Panc1 (cell line): ENCODE data around the gene MYO18B. TPM values are rescaled to one million over a fixed set of nuclear protein-coding genes. Genes with fewer than 3 reads are reported as not detected.
"Not testable (repeated sequence)": the region's sequence is repeated elsewhere in the genome, so short reads cannot be mapped to it uniquely, and the experiment has no call there.

ENCODE experiments used
- ATAC-seq: fragments of 200-7000 bp; cut with Tn5 transposase; 2 replicates; pipeline ENCODE4 v1.9.1; 2020; ENCODE audit warnings: mild to moderate bottlenecking, moderate library complexity
- BruUV-seq: library from RNA; stranded (reverse); fragments of 400-500 nt; replicated peaks from 2 replicates; lab custom pipeline; 2021; lab: Mats Ljungman, UMichigan
- CTCF ChIA-PET: fragments of 300-600 bp; sonication (Branson Sonifier 250); formaldehyde crosslinking; loops from one replicate; lab custom pipeline; 2022; ENCODE audit warnings: antibody characterized with exemption; lab: Charles Lee
- POLR2A ChIA-PET: fragments of 300-600 bp; sonication (Branson Sonifier 250); formaldehyde crosslinking; loops from one replicate; lab custom pipeline; 2022; ENCODE audit warnings: antibody characterized with exemption; lab: Charles Lee
- DNase-seq: peaks from one replicate; pipeline ENCODE4 v3.0.0-alpha.2; 2010; ENCODE audit warnings: low read depth, low spot score
- H3K27ac ChIP-seq: 2 replicates; pipeline ENCODE4 v1.5.1; 2011; ENCODE audit warnings: mild to moderate bottlenecking, low read length, inconsistent platforms
- H3K27me3 ChIP-seq: fragments of 200-500 bp; sonication (Bioruptor generic); 2 replicates; pipeline ENCODE4 v1.6.0; 2014; ENCODE audit warnings: low read length, inconsistent platforms; ENCODE audit not compliant: control insufficient read depth, insufficient read depth
- H3K36me3 ChIP-seq: fragments of 200-500 bp; sonication (Bioruptor generic); 2 replicates; pipeline ENCODE4 v1.5.1; 2014; ENCODE audit warnings: inconsistent platforms, mild to moderate bottlenecking, low read length, moderate library complexity; ENCODE audit not compliant: control insufficient read depth, insufficient read depth
- H3K4me1 ChIP-seq: 2 replicates; pipeline ENCODE4 v1.5.1; 2011; ENCODE audit warnings: inconsistent platforms, mild to moderate bottlenecking, low read length, moderate library complexity; ENCODE audit not compliant: control insufficient read depth, insufficient read depth
- H3K4me3 ChIP-seq, 2 experiments: 2 replicates each; pipeline ENCODE4 v1.5.1; 2011 to 2012; ENCODE audit warnings: low read depth in 2 of 2, low read length in 2 of 2, mild to moderate bottlenecking in 2 of 2, inconsistent platforms in 1 of 2, moderate library complexity in 1 of 2
- H3K9me3 ChIP-seq: fragments of 200-500 bp; sonication (Bioruptor generic); 2 replicates; pipeline ENCODE4 v1.5.1; 2014; ENCODE audit warnings: low read depth, mild to moderate bottlenecking, inconsistent platforms, low read length, moderate library complexity; ENCODE audit not compliant: control insufficient read depth, insufficient read depth
- CTCF ChIP-seq: fragments of 450-650 bp; IDR thresholded peaks from 2 replicates; pipeline ENCODE4 v1.5.1; 2017; ENCODE audit warnings: mild to moderate bottlenecking
- POLR2AphosphoS5 ChIP-seq: IDR thresholded peaks from 2 replicates; pipeline ENCODE4 v1.6.1; 2012; ENCODE audit warnings: mild to moderate bottlenecking, low read depth, low read length, moderate library complexity
- REST ChIP-seq, 2 experiments: IDR thresholded peaks; 2 replicates each; pipeline ENCODE4 v1.6.1; 2011 to 2012; ENCODE audit warnings: low read depth in 2 of 2, control low read depth in 1 of 2, low read length in 1 of 2, mild to moderate bottlenecking in 1 of 2, moderate library complexity in 1 of 2; ENCODE audit not compliant: insufficient read depth in 1 of 2
- SIN3A ChIP-seq: IDR thresholded peaks from 2 replicates; pipeline ENCODE4 v1.6.1; 2012; ENCODE audit warnings: low read depth, mild to moderate bottlenecking, low read length, moderate library complexity, borderline replicate concordance; ENCODE audit not compliant: insufficient read depth
- TCF7L2 ChIP-seq: IDR thresholded peaks from 2 replicates; pipeline ENCODE4 v1.6.1; 2011; ENCODE audit warnings: mild to moderate bottlenecking, low read depth, low read length, inconsistent platforms
- in situ Hi-C: cut with HindIII; loops from 2 replicates; pipeline ENCODE4 v1.10.0; 2016; ENCODE audit warnings: low sequenced_read_pairs, low pct_unique_long_range_greater_than_20kb
- intact Hi-C: fragments of 100-400 bp; cut with micrococcal nuclease; formaldehyde crosslinking; loops from one replicate; pipeline ENCODE4 v1.10.0; 2022; ENCODE audit not compliant: unreplicated experiment
- total RNA-seq: library from RNA; stranded (reverse); gene quantifications from one replicate; pipeline ENCODE4 v1.2.1, GENCODE V29; 2021; ENCODE audit not compliant: unreplicated experiment

MYO18B gene
- total RNA-seq, 1 experiment from 2014 or later: not detected

- BruUV-seq: no TSS peak
- in situ Hi-C loops: no loop called here
Measured at GRCh38 chr22:25979968-25980367, 238.0 kb downstream of the MYO18B start.

GRCh38 chr22:25984911-25985310, 242.9 kb downstream of the MYO18B start:
- ATAC-seq, intact Hi-C loops, H3K9me3 ChIP-seq, H3K27ac ChIP-seq, H3K4me1 ChIP-seq, H3K36me3 ChIP-seq, DNase-seq, POLR2A ChIA-PET, H3K27me3 ChIP-seq, in situ Hi-C loops, H3K4me3 ChIP-seq, BruUV-seq: not testable (repeated sequence)
- CTCF ChIA-PET: interaction anchor here (0.7 kb wide), 1 partner anchor 131 kb away, joined by 3 read pairs; no protein-coding TSS in a partner anchor

More at GRCh38 chr22:25979968-25980367, 238.0 kb downstream of the MYO18B start:
- ChIA-PET POLR2A (interaction anchor here (0.5 kb wide), 1 partner anchor 409 kb away, joined by 10 read pairs; no protein-coding TSS in a partner anchor), CTCF (no interaction called here)
- Histone ChIP-seq H3K27me3 (no peaks in the 10 kb centered on the region), H3K9me3 (no peaks in the 10 kb centered on the region), H3K27ac (no peak overlapping the region), H3K36me3 (no peaks in the 10 kb centered on the region), H3K4me1 (no peaks in the 10 kb centered on the region), H3K4me3 (no peak overlapping the region)
- no peak for ATAC-seq
- no peak for DNase-seq
- TF ChIP-seq POLR2AphosphoS5 (no peak), SIN3A (no peak), TCF7L2 (no peak), REST (IDR thresholded peaks at IDR 0.05; ENCODE audit: insufficient read depth in 1 of 2, low read depth in 2 of 2, low read length in 1 of 2) (no peak), CTCF (no peak)
- intact Hi-C loops: no loop called here

- DNase-seq (no peak), ATAC-seq (no peak)
- no peaks in the 10 kb centered on the region; the same call in 1 of the 2 replicates for H3K27me3 ChIP-seq
- POLR2A ChIA-PET: no interaction called here
- no peaks in the 10 kb centered on the region for H3K9me3 ChIP-seq
- no peaks in the 10 kb centered on the region for H3K36me3 ChIP-seq
- intact Hi-C loops: no loop called here
- no peak overlapping the region for H3K27ac ChIP-seq
- H3K4me1 ChIP-seq: no peaks in the 10 kb centered on the region
- no TSS peak for BruUV-seq
- in situ Hi-C loops: no loop called here
- H3K4me3 ChIP-seq: no peak overlapping the region
- TF ChIP-seq REST (IDR thresholded peaks at IDR 0.05; ENCODE audit: insufficient read depth in 1 of 2, low read depth in 2 of 2, low read length in 1 of 2) (no peak), TCF7L2 (no peak)
- CTCF ChIA-PET: no interaction called here
Measured at GRCh38 chr22:25987948-25988347, 246.0 kb downstream of the MYO18B start.
